Hematopoietic multipotent progenitor cell (in vitro differentiated cells): ENCODE results near the gene CTDSPL2. TPM values are rescaled to one million over a fixed set of nuclear protein-coding genes. Genes with fewer than 3 reads are reported as not detected.

ENCODE experiments used
- total RNA-seq: library from RNA; depleted of rRNA; stranded (reverse); fragments of >200 nt; gene quantifications from one replicate; pipeline ENCODE4 v1.2.3, GENCODE V29; 2012

The CTDSPL2 gene
- total RNA-seq, 1 donor: 51.4 TPM

Other genes starting within 250 kb of the CTDSPL2 start
- gene FRMD5, start 232.4 kb upstream of the CTDSPL2 start, total RNA-seq: not detected
- 39.9 TPM for gene GOLM2, start 138.9 kb upstream of the CTDSPL2 start, total RNA-seq
- gene EIF3J, start 109.5 kb downstream of the CTDSPL2 start, total RNA-seq: 19.7 TPM
- gene SPG11, start 236.0 kb downstream of the CTDSPL2 start, total RNA-seq: 73.8 TPM